HPDE6-E6E7 (cell line): ENCODE measurements around the gene FAF2.
"Not testable (repeated sequence)": the region's sequence is repeated elsewhere in the genome, so short reads cannot be mapped to it uniquely, and the experiment has no call there.

Experiments used
- DNase-seq: peaks from one replicate; pipeline ENCODE4 v3.0.0; 2011; ENCODE audit warnings: missing footprints; ENCODE audit errors: extremely low spot score

Gene FAF2

GRCh38 chr5:176447978-176448608, at the start of gene FAF2:
TSS of gene FAF2 (plus strand) at chr5:176448385. CDS start at chr5:176448408, 23 bp downstream.
- peak; percentile 98 for DNase-seq

GRCh38 chr5:176400382-176401156, 47.6 kb upstream of the FAF2 start:
- DNase-seq, result peak; percentile 36

- no peak for DNase-seq
These were observed 46.6 kb upstream of the FAF2 start for GRCh38 chr5:176401281-176402205.

- no peak for DNase-seq
These were observed 42.3 kb upstream of the FAF2 start for GRCh38 chr5:176405656-176406435.

GRCh38 chr5:176406436-176407052, 41.6 kb upstream of the FAF2 start:
- DNase-seq, result no peak

- DNase-seq, result no peak
These were observed 40.5 kb upstream of the FAF2 start for GRCh38 chr5:176407456-176408251.

- not testable (repeated sequence) for DNase-seq
These were observed 40.0 kb upstream of the FAF2 start for GRCh38 chr5:176408252-176408573.

- no peak for DNase-seq
These were observed 39.6 kb upstream of the FAF2 start for GRCh38 chr5:176408590-176408989.

GRCh38 chr5:176409765-176410164, 38.4 kb upstream of the FAF2 start:
- no peak for DNase-seq

GRCh38 chr5:176410486-176411180, 37.6 kb upstream of the FAF2 start:
- peak; percentile 71 for DNase-seq

- DNase-seq, result no peak
These were observed 35.5 kb upstream of the FAF2 start for GRCh38 chr5:176412517-176413254.

GRCh38 chr5:176413255-176413565, 35.0 kb upstream of the FAF2 start:
- DNase-seq, result peak; percentile 66

GRCh38 chr5:176413709-176414191, 34.4 kb upstream of the FAF2 start:
- no peak for DNase-seq

GRCh38 chr5:176414704-176415103, 33.5 kb upstream of the FAF2 start:
- DNase-seq, result no peak

GRCh38 chr5:176415240-176415951, 32.8 kb upstream of the FAF2 start:
- DNase-seq, result no peak

- DNase-seq, result peak; percentile 79
These were observed 31.9 kb upstream of the FAF2 start, which contains the start of gene CLTB for GRCh38 chr5:176415952-176416924. TSS of gene CLTB (minus strand) at chr5:176416539. CDS start at chr5:176416363, 176 bp downstream.

GRCh38 chr5:176416965-176417364, 31.2 kb upstream of the FAF2 start:
- no peak for DNase-seq
